GM06990 (cell line): ENCODE results near the gene MISP3.

ENCODE experiments used
- DNase-seq: peaks from one replicate; pipeline ENCODE4 v3.0.0-alpha.2; 2011; ENCODE audit not compliant: insufficient read length; ENCODE audit errors: extremely low read depth
- H3K27me3 ChIP-seq: replicated peaks from 2 replicates; pipeline ENCODE4 v1.6.0; 2011; ENCODE audit warnings: low read length; ENCODE audit not compliant: control insufficient read depth, insufficient read depth
- H3K36me3 ChIP-seq: 2 replicates; pipeline ENCODE4 v1.5.1; 2011; ENCODE audit warnings: low read length; ENCODE audit not compliant: control insufficient read depth, insufficient read depth
- H3K4me3 ChIP-seq: replicated peaks from 2 replicates; pipeline ENCODE4 v1.5.1; 2011; ENCODE audit warnings: low read depth, mild to moderate bottlenecking, control low read depth, low read length
- CTCF ChIP-seq: IDR thresholded peaks from 2 replicates; pipeline ENCODE4 v1.5.1; 2011; ENCODE audit warnings: low read length, control low read depth, mild to moderate bottlenecking, inconsistent platforms; ENCODE audit not compliant: insufficient read depth, poor library complexity, severe bottlenecking

MISP3 gene

GRCh38 chr19:14052470-14052869, 20.1 kb upstream of the MISP3 start:
- no peak for DNase-seq
- Histone ChIP-seq H3K27me3 (no peaks in the 10 kb centered on the region; the same call in 1 of the 2 replicates), H3K36me3 (peaks cover 21% of the 10 kb centered on the region), H3K4me3 (no peak overlapping the region)
- no peak for TF ChIP-seq CTCF

GRCh38 chr19:14053032-14053431, 19.6 kb upstream of the MISP3 start:
- Histone ChIP-seq H3K27me3 (no peaks in the 10 kb centered on the region; the same call in 1 of the 2 replicates), H3K4me3 (no peak overlapping the region), H3K36me3 (peaks cover 21% of the 10 kb centered on the region)
- TF ChIP-seq CTCF, result no peak
- no peak for DNase-seq

GRCh38 chr19:14053500-14053899, 19.1 kb upstream of the MISP3 start:
- H3K4me3 ChIP-seq, result no peak overlapping the region
- H3K36me3 ChIP-seq, result peaks cover 17% of the 10 kb centered on the region
- DNase-seq, result no peak
- no peak for TF ChIP-seq CTCF
- peaks cover 1% of the 10 kb centered on the region for H3K27me3 ChIP-seq

GRCh38 chr19:14054099-14054498, 18.5 kb upstream of the MISP3 start:
- no peak for TF ChIP-seq CTCF
- peaks cover 4% of the 10 kb centered on the region for H3K27me3 ChIP-seq
- peaks cover 12% of the 10 kb centered on the region for H3K36me3 ChIP-seq
- H3K4me3 ChIP-seq, result no peak overlapping the region
- no peak for DNase-seq

- DNase-seq, result no peak
- Histone ChIP-seq H3K36me3 (peaks cover 11% of the 10 kb centered on the region), H3K27me3 (peaks cover 4% of the 10 kb centered on the region), H3K4me3 (no peak overlapping the region)
- no peak for TF ChIP-seq CTCF
Measured at GRCh38 chr19:14054721-14055120, 17.9 kb upstream of the MISP3 start.

GRCh38 chr19:14055396-14055795, 17.2 kb upstream of the MISP3 start:
- H3K36me3 ChIP-seq, result peaks cover 11% of the 10 kb centered on the region
- H3K4me3 ChIP-seq, result no peak overlapping the region
- no peak for DNase-seq
- H3K27me3 ChIP-seq, result peaks cover 5% of the 10 kb centered on the region
- TF ChIP-seq CTCF, result no peak
